Activated B cell treated with CpG ODN at 0.5 μM for 24 hours (primary cell): ENCODE results near the gene OSTF1. TPM values are rescaled to one million over a fixed set of nuclear protein-coding genes. Genes with fewer than 3 reads are reported as not detected.

Source experiments
- ATAC-seq: fragments of 200-7000 bp; cut with Tn5 transposase; one replicate; pipeline ENCODE4 v1.10.0; 2021; ENCODE audit warnings: low read depth, mild to moderate bottlenecking, moderate library complexity
- CTCF ChIA-PET: fragments of 350-600 bp; sonication (Branson Sonifier 250); formaldehyde crosslinking; loops from one replicate; lab custom pipeline; 2021; ENCODE audit warnings: antibody characterized with exemption; lab: Charles Lee
- POLR2A ChIA-PET: fragments of 350-600 bp; sonication (Branson Sonifier 250); formaldehyde crosslinking; loops from one replicate; lab custom pipeline; 2021; ENCODE audit warnings: antibody characterized with exemption; lab: Charles Lee
- DNase-seq: peaks from one replicate; pipeline ENCODE4 v3.0.0; 2022
- H3K27ac Mint-ChIP-seq: one replicate; pipeline ENCODE4 v1.8.0; 2020; ENCODE audit warnings: mixed read lengths
- H3K27me3 Mint-ChIP-seq: one replicate; pipeline ENCODE4 v1.8.0; 2021; ENCODE audit warnings: mixed read lengths
- H3K36me3 Mint-ChIP-seq: one replicate; pipeline ENCODE4 v1.8.0; 2021; ENCODE audit warnings: low read depth, mixed read lengths
- H3K4me1 Mint-ChIP-seq: one replicate; pipeline ENCODE4 v1.8.0; 2021; ENCODE audit warnings: mixed read lengths
- H3K4me3 Mint-ChIP-seq: one replicate; pipeline ENCODE4 v1.8.0; 2020; ENCODE audit warnings: mild to moderate bottlenecking, mixed read lengths
- H3K9me3 Mint-ChIP-seq: one replicate; pipeline ENCODE4 v1.8.0; 2020; ENCODE audit warnings: mixed read lengths
- CTCF ChIP-seq: fragments of 200-600 bp; IDR thresholded peaks from one replicate; pipeline ENCODE4 v1.8.0; 2022; ENCODE audit warnings: antibody characterized with exemption, mild to moderate bottlenecking
- intact Hi-C: fragments of 100-400 bp; cut with micrococcal nuclease; formaldehyde crosslinking; loops from one replicate; pipeline ENCODE4 v1.15.1; 2024
- total RNA-seq: library from RNA; stranded (reverse); gene quantifications from 2 replicates; pipeline ENCODE4 v1.2.3, GENCODE V29; 2022

The OSTF1 gene
- total RNA-seq, 1 donor from 2014 or later, result 59.7 TPM

- intact Hi-C loops, result no loop called here
- peaks cover 4% of the 10 kb centered on the region for H3K4me1 Mint-ChIP-seq
- CTCF ChIA-PET, result no interaction called here
- H3K36me3 Mint-ChIP-seq, result peaks cover 33% of the 10 kb centered on the region
- no peak for TF ChIP-seq CTCF
- POLR2A ChIA-PET, result no interaction called here
- H3K9me3 Mint-ChIP-seq, result no peaks in the 10 kb centered on the region
- ATAC-seq (no peak), DNase-seq (no peak)
- no peak overlapping the region for H3K27ac Mint-ChIP-seq
- H3K4me3 Mint-ChIP-seq, result no peak overlapping the region
- no peaks in the 10 kb centered on the region for H3K27me3 Mint-ChIP-seq
These were observed 68.5 kb downstream of the OSTF1 start for GRCh38 chr9:75156858-75157257.

GRCh38 chr9:75161116-75161857 lies 73.0 kb downstream of the OSTF1 start:
- intact Hi-C loops, result no loop called here
- Mint-ChIP-seq H3K27ac (no peak overlapping the region), H3K4me3 (no peak overlapping the region), H3K4me1 (peaks cover 4% of the 10 kb centered on the region), H3K27me3 (no peaks in the 10 kb centered on the region), H3K9me3 (peaks cover 2% of the 10 kb centered on the region), H3K36me3 (peaks cover 40% of the 10 kb centered on the region)
- ATAC-seq (no peak), DNase-seq (no peak)
- TF ChIP-seq CTCF, result no peak
- CTCF ChIA-PET, result no interaction called here
- POLR2A ChIA-PET, result no interaction called here

- ChIA-PET CTCF (no interaction called here), POLR2A (no interaction called here)
- TF ChIP-seq CTCF, result no peak
- DNase-seq (no peak), ATAC-seq (no peak)
- Mint-ChIP-seq H3K4me1 (no peaks in the 10 kb centered on the region), H3K27me3 (no peaks in the 10 kb centered on the region), H3K36me3 (peaks cover 58% of the 10 kb centered on the region), H3K9me3 (peaks cover 7% of the 10 kb centered on the region), H3K27ac (no peak overlapping the region), H3K4me3 (no peak overlapping the region)
- intact Hi-C loops, result no loop called here
These were observed 75.5 kb downstream of the OSTF1 start for GRCh38 chr9:75163764-75164163.

DNA sequence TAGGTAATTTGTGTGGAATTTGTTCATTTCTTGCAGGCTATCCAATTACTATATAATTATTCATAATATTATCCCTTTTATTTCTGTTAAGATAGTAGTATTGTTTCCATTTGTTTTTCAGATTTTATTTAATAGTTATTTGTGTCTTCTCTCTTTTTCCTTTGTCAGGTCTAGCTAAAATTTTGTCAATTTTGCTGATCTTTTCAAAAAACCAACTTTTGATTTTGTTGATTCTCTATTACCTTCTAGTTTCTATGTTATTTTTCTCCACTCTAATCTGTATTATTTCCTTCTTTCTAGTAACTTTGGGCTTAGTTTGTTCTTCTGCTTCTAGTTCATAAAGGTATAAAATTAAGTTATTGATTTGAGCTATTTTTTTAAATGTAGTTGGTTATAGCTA lies 76.3 kb downstream of the OSTF1 start:
- no peak for ATAC-seq
- CTCF ChIA-PET, result no interaction called here
- H3K27me3 Mint-ChIP-seq, result no peaks in the 10 kb centered on the region
- H3K4me1 Mint-ChIP-seq, result no peaks in the 10 kb centered on the region
- no peak overlapping the region for H3K27ac Mint-ChIP-seq
- no peak for TF ChIP-seq CTCF
- H3K36me3 Mint-ChIP-seq, result peaks cover 64% of the 10 kb centered on the region
- intact Hi-C loops, result no loop called here
- POLR2A ChIA-PET, result no interaction called here
- H3K4me3 Mint-ChIP-seq, result no peak overlapping the region
- peaks cover 7% of the 10 kb centered on the region for H3K9me3 Mint-ChIP-seq
- DNase-seq, result no peak

- no peak overlapping the region for H3K27ac Mint-ChIP-seq
These were observed 79.0 kb downstream of the OSTF1 start for GRCh38 chr9:75167281-75167680.

More at GRCh38 chr9:75167281-75167680, 79.0 kb downstream of the OSTF1 start:
- H3K36me3 Mint-ChIP-seq, result peaks cover 83% of the 10 kb centered on the region
- H3K9me3 Mint-ChIP-seq, result peaks cover 7% of the 10 kb centered on the region
- H3K27me3 Mint-ChIP-seq, result no peaks in the 10 kb centered on the region
- ATAC-seq (no peak), DNase-seq (no peak)
- ChIA-PET POLR2A (no interaction called here), CTCF (no interaction called here)
- no peak for TF ChIP-seq CTCF
- H3K4me3 Mint-ChIP-seq, result no peak overlapping the region
- intact Hi-C loops, result no loop called here
- H3K4me1 Mint-ChIP-seq, result no peaks in the 10 kb centered on the region
